ENCODE measurements around the gene AACS. TPM values are rescaled to one million over a fixed set of nuclear protein-coding genes. Genes with fewer than 3 reads are reported as not detected.

AACS gene
- total RNA-seq, 1 experiment from 2014 or later: 54.0 TPM

DNA sequence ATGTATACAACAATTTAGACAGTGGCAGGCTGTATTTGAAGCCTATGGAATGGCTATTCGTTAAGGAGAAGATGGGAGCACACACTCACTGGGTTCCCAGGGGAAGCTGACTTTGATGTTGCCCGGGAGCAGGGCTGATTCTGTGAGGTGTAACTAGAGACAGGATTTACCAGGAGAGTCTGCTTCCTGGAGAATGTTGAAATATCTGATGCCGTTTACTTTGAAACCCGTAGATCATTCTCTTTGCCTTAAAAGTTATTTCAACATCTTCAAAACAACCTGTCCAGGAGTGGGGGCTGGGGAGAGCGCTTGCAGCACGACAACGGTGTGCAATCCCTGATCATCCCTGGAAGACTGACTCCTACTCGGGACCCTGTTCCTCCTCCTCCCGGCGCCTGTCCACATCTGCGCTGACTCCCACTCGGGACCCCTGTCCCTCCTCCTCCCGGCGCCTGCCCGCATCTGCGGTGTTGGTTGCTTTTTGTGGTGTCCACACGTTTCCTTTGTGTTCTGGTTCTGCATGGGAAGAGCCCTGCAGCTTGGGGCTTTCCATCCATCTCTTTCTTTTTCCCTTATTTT, 72.6 kb downstream of the AACS start:
- TF ChIP-seq NR2C2 (CRISPR knock-in tag; IDR thresholded peaks at IDR 0.05) (no peak), TP53 (CRISPR knock-in tag; IDR thresholded peaks at IDR 0.05) (no peak), ZNF671 (CRISPR knock-in tag; IDR thresholded peaks at IDR 0.05) (no peak), ZNF232 (CRISPR knock-in tag; IDR thresholded peaks at IDR 0.05) (no peak), PRRX2 (CRISPR knock-in tag; IDR thresholded peaks at IDR 0.05) (no peak), KAT7 (CRISPR knock-in tag; IDR thresholded peaks at IDR 0.05; ENCODE audit: borderline replicate concordance) (no peak), NFYB (CRISPR knock-in tag; conservative IDR thresholded peaks at IDR 0.05; ENCODE audit: low read depth) (no peak), TEAD1 (CRISPR knock-in tag; IDR thresholded peaks at IDR 0.05) (no peak), ZNF396 (CRISPR knock-in tag; IDR thresholded peaks at IDR 0.05; ENCODE audit: borderline replicate concordance) (no peak)
- TF ChIP-seq, protein P1, sequence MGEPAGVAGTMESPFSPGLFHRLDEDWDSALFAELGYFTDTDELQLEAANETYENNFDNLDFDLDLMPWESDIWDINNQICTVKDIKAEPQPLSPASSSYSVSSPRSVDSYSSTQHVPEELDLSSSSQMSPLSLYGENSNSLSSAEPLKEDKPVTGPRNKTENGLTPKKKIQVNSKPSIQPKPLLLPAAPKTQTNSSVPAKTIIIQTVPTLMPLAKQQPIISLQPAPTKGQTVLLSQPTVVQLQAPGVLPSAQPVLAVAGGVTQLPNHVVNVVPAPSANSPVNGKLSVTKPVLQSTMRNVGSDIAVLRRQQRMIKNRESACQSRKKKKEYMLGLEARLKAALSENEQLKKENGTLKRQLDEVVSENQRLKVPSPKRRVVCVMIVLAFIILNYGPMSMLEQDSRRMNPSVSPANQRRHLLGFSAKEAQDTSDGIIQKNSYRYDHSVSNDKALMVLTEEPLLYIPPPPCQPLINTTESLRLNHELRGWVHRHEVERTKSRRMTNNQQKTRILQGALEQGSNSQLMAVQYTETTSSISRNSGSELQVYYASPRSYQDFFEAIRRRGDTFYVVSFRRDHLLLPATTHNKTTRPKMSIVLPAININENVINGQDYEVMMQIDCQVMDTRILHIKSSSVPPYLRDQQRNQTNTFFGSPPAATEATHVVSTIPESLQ (CRISPR knock-in tag; IDR thresholded peaks at IDR 0.05): no peak
- TF ChIP-seq, protein P2, sequence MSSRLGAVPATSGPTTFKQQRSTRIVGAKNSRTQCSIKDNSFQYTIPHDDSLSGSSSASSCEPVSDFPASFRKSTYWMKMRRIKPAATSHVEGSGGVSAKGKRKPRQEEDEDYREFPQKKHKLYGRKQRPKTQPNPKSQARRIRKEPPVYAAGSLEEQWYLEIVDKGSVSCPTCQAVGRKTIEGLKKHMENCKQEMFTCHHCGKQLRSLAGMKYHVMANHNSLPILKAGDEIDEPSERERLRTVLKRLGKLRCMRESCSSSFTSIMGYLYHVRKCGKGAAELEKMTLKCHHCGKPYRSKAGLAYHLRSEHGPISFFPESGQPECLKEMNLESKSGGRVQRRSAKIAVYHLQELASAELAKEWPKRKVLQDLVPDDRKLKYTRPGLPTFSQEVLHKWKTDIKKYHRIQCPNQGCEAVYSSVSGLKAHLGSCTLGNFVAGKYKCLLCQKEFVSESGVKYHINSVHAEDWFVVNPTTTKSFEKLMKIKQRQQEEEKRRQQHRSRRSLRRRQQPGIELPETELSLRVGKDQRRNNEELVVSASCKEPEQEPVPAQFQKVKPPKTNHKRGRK (CRISPR knock-in tag; IDR thresholded peaks at IDR 0.05; ENCODE audit: borderline replicate concordance): no peak
- TF ChIP-seq, protein P3, sequence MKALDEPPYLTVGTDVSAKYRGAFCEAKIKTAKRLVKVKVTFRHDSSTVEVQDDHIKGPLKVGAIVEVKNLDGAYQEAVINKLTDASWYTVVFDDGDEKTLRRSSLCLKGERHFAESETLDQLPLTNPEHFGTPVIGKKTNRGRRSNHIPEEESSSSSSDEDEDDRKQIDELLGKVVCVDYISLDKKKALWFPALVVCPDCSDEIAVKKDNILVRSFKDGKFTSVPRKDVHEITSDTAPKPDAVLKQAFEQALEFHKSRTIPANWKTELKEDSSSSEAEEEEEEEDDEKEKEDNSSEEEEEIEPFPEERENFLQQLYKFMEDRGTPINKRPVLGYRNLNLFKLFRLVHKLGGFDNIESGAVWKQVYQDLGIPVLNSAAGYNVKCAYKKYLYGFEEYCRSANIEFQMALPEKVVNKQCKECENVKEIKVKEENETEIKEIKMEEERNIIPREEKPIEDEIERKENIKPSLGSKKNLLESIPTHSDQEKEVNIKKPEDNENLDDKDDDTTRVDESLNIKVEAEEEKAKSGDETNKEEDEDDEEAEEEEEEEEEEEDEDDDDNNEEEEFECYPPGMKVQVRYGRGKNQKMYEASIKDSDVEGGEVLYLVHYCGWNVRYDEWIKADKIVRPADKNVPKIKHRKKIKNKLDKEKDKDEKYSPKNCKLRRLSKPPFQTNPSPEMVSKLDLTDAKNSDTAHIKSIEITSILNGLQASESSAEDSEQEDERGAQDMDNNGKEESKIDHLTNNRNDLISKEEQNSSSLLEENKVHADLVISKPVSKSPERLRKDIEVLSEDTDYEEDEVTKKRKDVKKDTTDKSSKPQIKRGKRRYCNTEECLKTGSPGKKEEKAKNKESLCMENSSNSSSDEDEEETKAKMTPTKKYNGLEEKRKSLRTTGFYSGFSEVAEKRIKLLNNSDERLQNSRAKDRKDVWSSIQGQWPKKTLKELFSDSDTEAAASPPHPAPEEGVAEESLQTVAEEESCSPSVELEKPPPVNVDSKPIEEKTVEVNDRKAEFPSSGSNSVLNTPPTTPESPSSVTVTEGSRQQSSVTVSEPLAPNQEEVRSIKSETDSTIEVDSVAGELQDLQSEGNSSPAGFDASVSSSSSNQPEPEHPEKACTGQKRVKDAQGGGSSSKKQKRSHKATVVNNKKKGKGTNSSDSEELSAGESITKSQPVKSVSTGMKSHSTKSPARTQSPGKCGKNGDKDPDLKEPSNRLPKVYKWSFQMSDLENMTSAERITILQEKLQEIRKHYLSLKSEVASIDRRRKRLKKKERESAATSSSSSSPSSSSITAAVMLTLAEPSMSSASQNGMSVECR (CRISPR knock-in tag; IDR thresholded peaks at IDR 0.05; ENCODE audit: borderline replicate concordance): no peak
- TF ChIP-seq, protein P4, sequence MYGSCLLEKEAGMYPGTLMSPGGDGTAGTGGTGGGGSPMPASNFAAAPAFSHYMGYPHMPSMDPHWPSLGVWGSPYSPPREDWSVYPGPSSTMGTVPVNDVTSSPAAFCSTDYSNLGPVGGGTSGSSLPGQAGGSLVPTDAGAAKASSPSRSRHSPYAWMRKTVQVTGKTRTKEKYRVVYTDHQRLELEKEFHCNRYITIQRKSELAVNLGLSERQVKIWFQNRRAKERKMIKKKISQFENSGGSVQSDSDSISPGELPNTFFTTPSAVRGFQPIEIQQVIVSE (CRISPR knock-in tag; IDR thresholded peaks at IDR 0.05; ENCODE audit: borderline replicate concordance): no peak
- POLR2A ChIA-PET: no interaction called here
- Mint-ChIP-seq H3K27ac (peak overlapping the region; percentile 10; the same call in 1 of the 2 replicates), H3K27me3 (ENCODE audit: low read depth) (no peaks in the 10 kb centered on the region), H3K4me3 (no peak overlapping the region), H3K4me1 (peaks cover 21% of the 10 kb centered on the region), H3K9me3 (no peaks in the 10 kb centered on the region), H3K36me3 (peaks cover 9% of the 10 kb centered on the region)
- CTCF ChIA-PET: no interaction called here
- no peak for DNase-seq (ENCODE audit: low spot score)
- ATAC-seq: no peak

DNA sequence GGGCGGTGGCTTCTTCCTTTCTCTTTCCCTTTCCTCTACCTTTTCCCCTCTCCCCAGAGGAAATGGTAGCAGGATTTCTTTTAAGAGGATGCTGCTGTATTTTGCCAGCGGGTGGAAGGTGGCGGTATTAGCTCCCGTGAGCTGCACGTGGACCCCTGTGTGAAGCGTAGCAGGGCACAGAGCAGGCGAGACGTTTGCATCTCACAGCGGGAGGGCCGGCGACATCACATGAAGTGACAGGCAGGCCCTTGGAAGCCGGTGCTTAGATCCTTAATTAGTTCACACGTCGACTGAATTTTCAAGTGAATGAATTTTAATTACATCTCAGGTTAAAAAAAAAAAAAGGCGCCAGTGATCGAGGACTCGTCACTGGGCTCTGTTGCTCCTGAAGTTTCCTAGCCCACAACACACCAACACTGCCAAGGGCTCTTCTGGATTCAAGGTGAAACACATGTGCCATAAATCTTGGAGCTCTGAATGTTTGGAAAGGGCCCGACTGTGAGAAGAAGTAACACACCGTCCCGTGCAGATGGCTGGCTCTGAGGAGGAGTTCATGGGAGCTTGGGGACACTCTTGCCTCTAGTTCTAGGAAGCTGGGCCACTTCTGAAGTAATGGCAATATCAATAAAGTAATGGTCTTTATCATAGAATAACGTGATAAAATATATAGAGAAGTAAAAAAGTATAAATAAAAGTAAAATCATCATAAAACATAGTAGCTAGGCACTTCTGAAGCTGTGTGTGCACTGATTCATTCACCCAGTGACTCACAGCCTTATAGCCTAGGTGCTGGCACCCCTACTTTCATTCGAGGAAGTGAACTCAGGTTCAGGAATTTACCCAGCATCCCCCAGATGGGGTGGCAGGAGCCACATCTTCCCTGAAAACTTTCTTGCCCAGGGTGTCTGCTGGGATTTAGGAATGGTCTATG, 75.3 kb downstream of the AACS start:
- H3K4me3 Mint-ChIP-seq: no peak overlapping the region
- peaks cover 24% of the 10 kb centered on the region for H3K4me1 Mint-ChIP-seq
- DNase-seq (ENCODE audit: low spot score): peak; percentile 54
- H3K27me3 Mint-ChIP-seq (ENCODE audit: low read depth): no peaks in the 10 kb centered on the region
- POLR2A ChIA-PET: interaction anchor here (0.7 kb wide), 2 partner anchors 508 to 952 kb away, joined by 3 to 5 read pairs; no protein-coding TSS in a partner anchor
- H3K9me3 Mint-ChIP-seq: no peaks in the 10 kb centered on the region
- H3K36me3 Mint-ChIP-seq: peaks cover 3% of the 10 kb centered on the region; the same call in 1 of the 2 replicates
- CTCF ChIA-PET: interaction anchor here (0.6 to 1.4 kb wide), 2 partner anchors 543 to 1088 kb away, joined by 3 read pairs; no protein-coding TSS in a partner anchor
- no peak overlapping the region for H3K27ac Mint-ChIP-seq
- ATAC-seq: peak; percentile 14; the same call in 1 of the 2 replicates
- TF ChIP-seq TEAD4 (CRISPR knock-in tag; IDR thresholded peaks at IDR 0.05): no peak
- no peak for TF ChIP-seq OVOL2 (CRISPR knock-in tag; IDR thresholded peaks at IDR 0.05; ENCODE audit: borderline replicate concordance)
- TF ChIP-seq ZNF263 (CRISPR knock-in tag; IDR thresholded peaks at IDR 0.05; ENCODE audit: low read depth): no peak
- TF ChIP-seq SP1 (CRISPR knock-in tag; conservative IDR thresholded peaks at IDR 0.05): no peak
- no peak for TF ChIP-seq GABPB1 (CRISPR knock-in tag; IDR thresholded peaks at IDR 0.05)
- no peak for TF ChIP-seq HMGA2 (CRISPR knock-in tag; IDR thresholded peaks at IDR 0.05)
- no peak for TF ChIP-seq ZNF396 (CRISPR knock-in tag; IDR thresholded peaks at IDR 0.05; ENCODE audit: borderline replicate concordance)
- TF ChIP-seq, protein P4 (CRISPR knock-in tag; IDR thresholded peaks at IDR 0.05; ENCODE audit: borderline replicate concordance): no peak
- TF ChIP-seq ZNF138 (CRISPR knock-in tag; conservative IDR thresholded peaks at IDR 0.05): no peak
- TF ChIP-seq CREB1 (CRISPR knock-in tag; IDR thresholded peaks at IDR 0.05): no peak
- TF ChIP-seq, protein P1 (CRISPR knock-in tag; IDR thresholded peaks at IDR 0.05): no peak
- TF ChIP-seq TP53 (CRISPR knock-in tag; IDR thresholded peaks at IDR 0.05): no peak
- no peak for TF ChIP-seq PRRX2 (CRISPR knock-in tag; IDR thresholded peaks at IDR 0.05)

All from WTC11 (cell line).